ENCODE data around the gene SAAL1.
"Not testable (repeated sequence)": the region's sequence is repeated elsewhere in the genome, so short reads cannot be mapped to it uniquely, and the experiment has no call there.

SAAL1 gene

GRCh38 chr11:18105802-18106574, at the start of gene SAAL1:
SAAL1 (minus strand) TSS chr11:18106082; CDS start chr11:18106041, 41 bp downstream.
- H3K27ac ChIP-seq (ENCODE audit: low read depth in 2 of 2, low read length in 2 of 2) = no peak within 1 kb of the TSS
- peaks cover 7% of the 10 kb centered on the region in 2 donors for H3K36me3 ChIP-seq (ENCODE audit: control insufficient read depth in 2 of 2, insufficient read depth in 2 of 2, low read length in 2 of 2)
- H3K9me3 ChIP-seq (ENCODE audit: control insufficient read depth in 2 of 2, low read length in 2 of 2) = no peaks in the 10 kb centered on the region
- H3K4me3 ChIP-seq (ENCODE audit: low read length in 2 of 2) = peak within 1 kb of the TSS; percentile 87 to 96
- H3K9ac ChIP-seq (ENCODE audit: low read depth in 1 of 2, low read length in 2 of 2) = peak within 1 kb of the TSS; percentile 87 to 88
- H3K4me1 ChIP-seq (ENCODE audit: control insufficient read depth in 2 of 2, insufficient read depth in 2 of 2, low read length in 2 of 2) = peaks cover 0 to 7% of the 10 kb centered on the region in 2 donors
- peaks cover 0 to 7% of the 10 kb centered on the region in 2 donors for H3K27me3 ChIP-seq (ENCODE audit: control insufficient read depth in 2 of 2, insufficient read depth in 2 of 2, low read length in 2 of 2)

- Histone ChIP-seq H3K36me3 (ENCODE audit: control insufficient read depth in 2 of 2, insufficient read depth in 2 of 2, low read length in 2 of 2) (no peaks in the 10 kb centered on the region), H3K27ac (ENCODE audit: low read depth in 2 of 2, low read length in 2 of 2) (no peak overlapping the region), H3K27me3 (ENCODE audit: control insufficient read depth in 2 of 2, insufficient read depth in 2 of 2, low read length in 2 of 2) (peaks cover 4% of the 10 kb centered on the region in 2 donors), H3K4me3 (ENCODE audit: low read length in 2 of 2) (no peak overlapping the region), H3K9me3 (ENCODE audit: control insufficient read depth in 2 of 2, low read length in 2 of 2) (no peaks in the 10 kb centered on the region), H3K9ac (ENCODE audit: low read depth in 1 of 2, low read length in 2 of 2) (no peak overlapping the region), H3K4me1 (ENCODE audit: control insufficient read depth in 2 of 2, insufficient read depth in 2 of 2, low read length in 2 of 2) (no peaks in the 10 kb centered on the region)
These were observed 45.7 kb upstream of the SAAL1 start for GRCh38 chr11:18151581-18151980.

GRCh38 chr11:18145837-18146236, 40.0 kb upstream of the SAAL1 start:
- H3K4me1 ChIP-seq (ENCODE audit: control insufficient read depth in 2 of 2, insufficient read depth in 2 of 2, low read length in 2 of 2) = no peaks in the 10 kb centered on the region
- no peak overlapping the region for H3K4me3 ChIP-seq (ENCODE audit: low read length in 2 of 2)
- peaks cover 3 to 4% of the 10 kb centered on the region in 2 donors for H3K27me3 ChIP-seq (ENCODE audit: control insufficient read depth in 2 of 2, insufficient read depth in 2 of 2, low read length in 2 of 2)
- H3K9me3 ChIP-seq (ENCODE audit: control insufficient read depth in 2 of 2, low read length in 2 of 2) = no peaks in the 10 kb centered on the region
- no peak overlapping the region for H3K9ac ChIP-seq (ENCODE audit: low read depth in 1 of 2, low read length in 2 of 2)
- no peak overlapping the region for H3K27ac ChIP-seq (ENCODE audit: low read depth in 2 of 2, low read length in 2 of 2)
- no peaks in the 10 kb centered on the region for H3K36me3 ChIP-seq (ENCODE audit: control insufficient read depth in 2 of 2, insufficient read depth in 2 of 2, low read length in 2 of 2)

- H3K27ac ChIP-seq (ENCODE audit: low read depth in 2 of 2, low read length in 2 of 2) = no peak overlapping the region
- no peaks in the 10 kb centered on the region for H3K4me1 ChIP-seq (ENCODE audit: control insufficient read depth in 2 of 2, insufficient read depth in 2 of 2, low read length in 2 of 2)
- no peaks in the 10 kb centered on the region for H3K9me3 ChIP-seq (ENCODE audit: control insufficient read depth in 2 of 2, low read length in 2 of 2)
- H3K36me3 ChIP-seq (ENCODE audit: control insufficient read depth in 2 of 2, insufficient read depth in 2 of 2, low read length in 2 of 2) = no peaks in the 10 kb centered on the region
- H3K27me3 ChIP-seq (ENCODE audit: control insufficient read depth in 2 of 2, insufficient read depth in 2 of 2, low read length in 2 of 2) = peaks cover 3 to 4% of the 10 kb centered on the region in 2 donors
- H3K4me3 ChIP-seq (ENCODE audit: low read length in 2 of 2) = no peak overlapping the region
- H3K9ac ChIP-seq (ENCODE audit: low read depth in 1 of 2, low read length in 2 of 2) = no peak overlapping the region
These were observed 39.1 kb upstream of the SAAL1 start for GRCh38 chr11:18145025-18145424.

- H3K27ac ChIP-seq (ENCODE audit: low read depth in 2 of 2, low read length in 2 of 2) = no peak overlapping the region
- H3K4me1 ChIP-seq (ENCODE audit: control insufficient read depth in 2 of 2, insufficient read depth in 2 of 2, low read length in 2 of 2) = no peaks in the 10 kb centered on the region
- peaks cover 3 to 4% of the 10 kb centered on the region in 2 donors for H3K27me3 ChIP-seq (ENCODE audit: control insufficient read depth in 2 of 2, insufficient read depth in 2 of 2, low read length in 2 of 2)
- no peak overlapping the region for H3K4me3 ChIP-seq (ENCODE audit: low read length in 2 of 2)
- no peaks in the 10 kb centered on the region for H3K36me3 ChIP-seq (ENCODE audit: control insufficient read depth in 2 of 2, insufficient read depth in 2 of 2, low read length in 2 of 2)
- H3K9me3 ChIP-seq (ENCODE audit: control insufficient read depth in 2 of 2, low read length in 2 of 2) = no peaks in the 10 kb centered on the region
- no peak overlapping the region for H3K9ac ChIP-seq (ENCODE audit: low read depth in 1 of 2, low read length in 2 of 2)
These were observed 38.4 kb upstream of the SAAL1 start for GRCh38 chr11:18144243-18144642.

GRCh38 chr11:18140145-18140544, 34.3 kb upstream of the SAAL1 start:
- H3K4me1 ChIP-seq (ENCODE audit: control insufficient read depth in 2 of 2, insufficient read depth in 2 of 2, low read length in 2 of 2) = no peaks in the 10 kb centered on the region
- no peak overlapping the region for H3K9ac ChIP-seq (ENCODE audit: low read depth in 1 of 2, low read length in 2 of 2)
- no peaks in the 10 kb centered on the region for H3K9me3 ChIP-seq (ENCODE audit: control insufficient read depth in 2 of 2, low read length in 2 of 2)
- H3K27ac ChIP-seq (ENCODE audit: low read depth in 2 of 2, low read length in 2 of 2) = no peak overlapping the region
- no peak overlapping the region for H3K4me3 ChIP-seq (ENCODE audit: low read length in 2 of 2)
- H3K36me3 ChIP-seq (ENCODE audit: control insufficient read depth in 2 of 2, insufficient read depth in 2 of 2, low read length in 2 of 2) = no peaks in the 10 kb centered on the region
- peaks cover 0 to 3% of the 10 kb centered on the region in 2 donors for H3K27me3 ChIP-seq (ENCODE audit: control insufficient read depth in 2 of 2, insufficient read depth in 2 of 2, low read length in 2 of 2)

- no peaks in the 10 kb centered on the region for H3K4me1 ChIP-seq (ENCODE audit: control insufficient read depth in 2 of 2, insufficient read depth in 2 of 2, low read length in 2 of 2)
- H3K9me3 ChIP-seq (ENCODE audit: control insufficient read depth in 2 of 2, low read length in 2 of 2) = no peaks in the 10 kb centered on the region
- no peak overlapping the region for H3K9ac ChIP-seq (ENCODE audit: low read depth in 1 of 2, low read length in 2 of 2)
- no peak overlapping the region for H3K27ac ChIP-seq (ENCODE audit: low read depth in 2 of 2, low read length in 2 of 2)
- peaks cover 0 to 3% of the 10 kb centered on the region in 2 donors for H3K27me3 ChIP-seq (ENCODE audit: control insufficient read depth in 2 of 2, insufficient read depth in 2 of 2, low read length in 2 of 2)
- H3K4me3 ChIP-seq (ENCODE audit: low read length in 2 of 2) = no peak overlapping the region
- H3K36me3 ChIP-seq (ENCODE audit: control insufficient read depth in 2 of 2, insufficient read depth in 2 of 2, low read length in 2 of 2) = no peaks in the 10 kb centered on the region
These were observed 31.4 kb upstream of the SAAL1 start for GRCh38 chr11:18137186-18137800.

- no peak overlapping the region for H3K27ac ChIP-seq (ENCODE audit: low read depth in 2 of 2, low read length in 2 of 2)
- H3K9ac ChIP-seq (ENCODE audit: low read depth in 1 of 2, low read length in 2 of 2) = no peak overlapping the region
- H3K27me3 ChIP-seq (ENCODE audit: control insufficient read depth in 2 of 2, insufficient read depth in 2 of 2, low read length in 2 of 2) = peaks cover 0 to 3% of the 10 kb centered on the region in 2 donors
These were observed 29.4 kb upstream of the SAAL1 start for GRCh38 chr11:18135308-18135707.

GRCh38 chr11:18132341-18132740, 26.5 kb upstream of the SAAL1 start, which contains the start of gene MRGPRX3:
MRGPRX3 (plus strand) TSS chr11:18132571; CDS start chr11:18137203, 4,632 bp downstream.
- peaks cover 0 to 3% of the 10 kb centered on the region in 2 donors for H3K27me3 ChIP-seq (ENCODE audit: control insufficient read depth in 2 of 2, insufficient read depth in 2 of 2, low read length in 2 of 2)
- H3K4me1 ChIP-seq (ENCODE audit: control insufficient read depth in 2 of 2, insufficient read depth in 2 of 2, low read length in 2 of 2) = no peaks in the 10 kb centered on the region
- H3K4me3 ChIP-seq (ENCODE audit: low read length in 2 of 2) = no peak within 1 kb of the TSS
- no peak within 1 kb of the TSS for H3K27ac ChIP-seq (ENCODE audit: low read depth in 2 of 2, low read length in 2 of 2)
- no peaks in the 10 kb centered on the region for H3K36me3 ChIP-seq (ENCODE audit: control insufficient read depth in 2 of 2, insufficient read depth in 2 of 2, low read length in 2 of 2)
- H3K9me3 ChIP-seq (ENCODE audit: control insufficient read depth in 2 of 2, low read length in 2 of 2) = no peaks in the 10 kb centered on the region
- H3K9ac ChIP-seq (ENCODE audit: low read depth in 1 of 2, low read length in 2 of 2) = no peak within 1 kb of the TSS

More at GRCh38 chr11:18135308-18135707, 29.4 kb upstream of the SAAL1 start:
- H3K4me3 ChIP-seq (ENCODE audit: low read length in 2 of 2) = no peak overlapping the region
- H3K9me3 ChIP-seq (ENCODE audit: control insufficient read depth in 2 of 2, low read length in 2 of 2) = no peaks in the 10 kb centered on the region
- no peaks in the 10 kb centered on the region for H3K36me3 ChIP-seq (ENCODE audit: control insufficient read depth in 2 of 2, insufficient read depth in 2 of 2, low read length in 2 of 2)
- no peaks in the 10 kb centered on the region for H3K4me1 ChIP-seq (ENCODE audit: control insufficient read depth in 2 of 2, insufficient read depth in 2 of 2, low read length in 2 of 2)

GRCh38 chr11:18131115-18131514, 25.2 kb upstream of the SAAL1 start:
- not testable (repeated sequence) for H3K9ac ChIP-seq (ENCODE audit: low read depth in 1 of 2, low read length in 2 of 2); H3K36me3 ChIP-seq (ENCODE audit: control insufficient read depth in 2 of 2, insufficient read depth in 2 of 2, low read length in 2 of 2); H3K4me1 ChIP-seq (ENCODE audit: control insufficient read depth in 2 of 2, insufficient read depth in 2 of 2, low read length in 2 of 2); H3K27me3 ChIP-seq (ENCODE audit: control insufficient read depth in 2 of 2, insufficient read depth in 2 of 2, low read length in 2 of 2); H3K4me3 ChIP-seq (ENCODE audit: low read length in 2 of 2); H3K9me3 ChIP-seq (ENCODE audit: control insufficient read depth in 2 of 2, low read length in 2 of 2); H3K27ac ChIP-seq (ENCODE audit: low read depth in 2 of 2, low read length in 2 of 2)

Data from mucosa of rectum (tissue), 2 donors.